ENCODE measurements around the gene ZFAND3.

- TF ChIP-seq, protein P1, sequence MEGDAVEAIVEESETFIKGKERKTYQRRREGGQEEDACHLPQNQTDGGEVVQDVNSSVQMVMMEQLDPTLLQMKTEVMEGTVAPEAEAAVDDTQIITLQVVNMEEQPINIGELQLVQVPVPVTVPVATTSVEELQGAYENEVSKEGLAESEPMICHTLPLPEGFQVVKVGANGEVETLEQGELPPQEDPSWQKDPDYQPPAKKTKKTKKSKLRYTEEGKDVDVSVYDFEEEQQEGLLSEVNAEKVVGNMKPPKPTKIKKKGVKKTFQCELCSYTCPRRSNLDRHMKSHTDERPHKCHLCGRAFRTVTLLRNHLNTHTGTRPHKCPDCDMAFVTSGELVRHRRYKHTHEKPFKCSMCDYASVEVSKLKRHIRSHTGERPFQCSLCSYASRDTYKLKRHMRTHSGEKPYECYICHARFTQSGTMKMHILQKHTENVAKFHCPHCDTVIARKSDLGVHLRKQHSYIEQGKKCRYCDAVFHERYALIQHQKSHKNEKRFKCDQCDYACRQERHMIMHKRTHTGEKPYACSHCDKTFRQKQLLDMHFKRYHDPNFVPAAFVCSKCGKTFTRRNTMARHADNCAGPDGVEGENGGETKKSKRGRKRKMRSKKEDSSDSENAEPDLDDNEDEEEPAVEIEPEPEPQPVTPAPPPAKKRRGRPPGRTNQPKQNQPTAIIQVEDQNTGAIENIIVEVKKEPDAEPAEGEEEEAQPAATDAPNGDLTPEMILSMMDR (optimal IDR thresholded peaks at IDR 0.05 in 1 of 3, IDR thresholded peaks at IDR 0.05 in 1 of 3, conservative IDR thresholded peaks at IDR 0.05 in 1 of 3; ENCODE audit: extremely low read depth in 1 of 3, insufficient read depth in 2 of 3, low read length in 3 of 3), result no peak
- TF ChIP-seq EZH2 (IDR thresholded peaks at IDR 0.05; ENCODE audit: low read length), result no peak
Measured at GRCh38 chr6:37781788-37782187, 37.7 kb upstream of the ZFAND3 start.

Measured in keratinocyte (primary cell).